Mesenchymal stem cell (in vitro differentiated cells and primary cell): ENCODE measurements around the gene NTMT2.
"Not testable (repeated sequence)": the region's sequence is repeated elsewhere in the genome, so short reads cannot be mapped to it uniquely, and the experiment has no call there.

Source experiments
- DNase-seq: peaks from one replicate; pipeline ENCODE4 v3.0.0-alpha.2; 2013
- H2AFZ ChIP-seq: one replicate; pipeline ENCODE4 v1.6.1; 2013; ENCODE audit warnings: low read depth, mild to moderate bottlenecking, control low read depth, inconsistent platforms, low read length, moderate library complexity
- H2AK5ac ChIP-seq: 2 replicates; pipeline ENCODE4 v1.6.1; 2013; ENCODE audit warnings: low read length, moderate library complexity, mild to moderate bottlenecking, inconsistent platforms; ENCODE audit not compliant: severe bottlenecking
- H2BK120ac ChIP-seq: one replicate; pipeline ENCODE4 v1.6.1; 2013; ENCODE audit warnings: low read depth, mild to moderate bottlenecking, inconsistent platforms, low read length, moderate library complexity
- H2BK12ac ChIP-seq, 2 experiments: one replicate each; pipeline ENCODE4 v1.6.1; 2013; ENCODE audit warnings: inconsistent platforms in 2 of 2, low read length in 2 of 2, mild to moderate bottlenecking in 2 of 2, moderate library complexity in 2 of 2, control low read depth in 1 of 2
- H2BK15ac ChIP-seq: one replicate; pipeline ENCODE4 v1.6.1; 2013; ENCODE audit warnings: mild to moderate bottlenecking, low read depth, inconsistent platforms; ENCODE audit not compliant: poor library complexity, severe bottlenecking
- H2BK5ac ChIP-seq: 2 replicates; pipeline ENCODE4 v1.6.1; 2013; ENCODE audit warnings: low read depth, mild to moderate bottlenecking, low read length, control low read depth, inconsistent platforms; ENCODE audit not compliant: poor library complexity, severe bottlenecking
- H3K14ac ChIP-seq, 2 experiments: one replicate each; pipeline ENCODE4 v1.6.1; 2013; ENCODE audit warnings: inconsistent platforms in 2 of 2, low read length in 2 of 2, control low read depth in 1 of 2, mild to moderate bottlenecking in 1 of 2, moderate library complexity in 1 of 2
- H3K18ac ChIP-seq, 2 experiments: one replicate each; pipeline ENCODE4 v1.6.1; 2013; ENCODE audit warnings: inconsistent platforms in 2 of 2, low read length in 2 of 2, control low read depth in 1 of 2, low read depth in 1 of 2, mild to moderate bottlenecking in 1 of 2
- H3K23ac ChIP-seq, 2 experiments: one replicate each; pipeline ENCODE4 v1.6.1; 2013; ENCODE audit warnings: inconsistent platforms in 2 of 2, low read length in 2 of 2, mild to moderate bottlenecking in 2 of 2, moderate library complexity in 2 of 2, control low read depth in 1 of 2
- H3K27ac ChIP-seq: 2 replicates; pipeline ENCODE4 v1.5.1; 2013; ENCODE audit warnings: mild to moderate bottlenecking, moderate library complexity, low read length, control low read depth, inconsistent platforms; ENCODE audit not compliant: poor library complexity, severe bottlenecking
- H3K27me3 ChIP-seq, 2 experiments: 2 replicates each; pipeline versions ENCODE4 v1.6.1 to v1.7.0; 2013; ENCODE audit warnings: low read length in 2 of 2, mild to moderate bottlenecking in 2 of 2, moderate library complexity in 2 of 2, control low read depth in 1 of 2, inconsistent platforms in 1 of 2; ENCODE audit not compliant: control insufficient read depth in 1 of 2, insufficient read depth in 1 of 2
- H3K36me3 ChIP-seq, 2 experiments: 2 replicates each; pipeline versions ENCODE4 v1.6.1 to v1.7.0; 2013; ENCODE audit warnings: low read length in 2 of 2, control low read depth in 1 of 2, inconsistent platforms in 1 of 2, low read depth in 1 of 2, mild to moderate bottlenecking in 1 of 2; ENCODE audit not compliant: insufficient read depth in 2 of 2, control insufficient read depth in 1 of 2
- H3K4ac ChIP-seq, 2 experiments: one replicate each; pipeline ENCODE4 v1.6.1; 2013; ENCODE audit warnings: inconsistent platforms in 2 of 2, low read length in 2 of 2, mild to moderate bottlenecking in 2 of 2, moderate library complexity in 2 of 2, control low read depth in 1 of 2, low read depth in 1 of 2
- H3K4me1 ChIP-seq: 2 replicates; pipeline ENCODE4 v1.6.1; 2013; ENCODE audit warnings: low read depth, low read length, control low read depth; ENCODE audit not compliant: control insufficient read depth, insufficient read depth
- H3K4me2 ChIP-seq: 2 replicates; pipeline ENCODE4 v1.6.1; 2013; ENCODE audit warnings: low read length, mild to moderate bottlenecking, inconsistent platforms; ENCODE audit not compliant: poor library complexity, severe bottlenecking
- H3K4me3 ChIP-seq, 2 experiments: 2 replicates each; pipeline versions ENCODE4 v1.5.1 to v1.7.0; 2013; ENCODE audit warnings: low read length in 2 of 2, mild to moderate bottlenecking in 2 of 2, control low read depth in 1 of 2, low read depth in 1 of 2; ENCODE audit not compliant: insufficient read depth in 1 of 2
- H3K79me1 ChIP-seq: replicated peaks from 2 replicates; pipeline ENCODE4 v1.6.1; 2013; ENCODE audit warnings: mild to moderate bottlenecking, control low read depth, low read length, inconsistent platforms; ENCODE audit not compliant: poor library complexity, severe bottlenecking
- H3K9ac ChIP-seq: 2 replicates; pipeline ENCODE4 v1.7.0; 2013; ENCODE audit warnings: mild to moderate bottlenecking, low read length, moderate library complexity
- H3K9me3 ChIP-seq: 2 replicates; pipeline ENCODE4 v1.7.0; 2013; ENCODE audit warnings: mild to moderate bottlenecking, low read length; ENCODE audit not compliant: control insufficient read depth
- H4K8ac ChIP-seq: one replicate; pipeline ENCODE4 v1.6.1; 2013; ENCODE audit warnings: inconsistent platforms, mild to moderate bottlenecking, low read length, moderate library complexity
- H4K91ac ChIP-seq: one replicate; pipeline ENCODE4 v1.6.1; 2013; ENCODE audit warnings: mild to moderate bottlenecking, low read length, inconsistent platforms
- WGBS: methylation state at CpG from one replicate; pipeline ENCODE4 v1.1.7; 2013; ENCODE audit warnings: mixed read lengths; 5-methylcytosine and 5-hydroxymethylcytosine counted together

The NTMT2 gene

DNA sequence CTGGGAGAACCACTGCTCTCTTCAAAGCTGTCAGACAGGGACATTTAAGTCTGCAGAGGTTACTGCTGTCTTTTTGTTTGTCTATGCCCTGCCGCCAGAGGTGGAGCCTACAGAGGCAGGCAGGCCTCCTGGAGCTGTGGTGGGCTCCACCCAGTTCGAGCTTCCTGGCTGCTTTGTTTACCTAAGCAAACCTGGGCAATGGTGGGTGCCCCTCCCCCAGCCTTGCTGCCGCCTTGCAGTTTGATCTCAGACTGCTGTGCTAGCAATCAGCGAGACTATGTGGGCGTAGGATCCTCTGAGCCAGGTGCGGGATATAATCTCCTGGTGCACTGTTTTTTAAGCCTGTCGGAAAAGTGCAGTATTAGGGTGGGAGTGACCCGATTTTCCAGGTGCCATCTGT is 32.6 kb upstream of the NTMT2 start:
- H3K9ac ChIP-seq, H2BK12ac ChIP-seq, H3K27ac ChIP-seq, H3K9me3 ChIP-seq, H3K79me1 ChIP-seq, H4K8ac ChIP-seq, H3K36me3 ChIP-seq, H3K27me3 ChIP-seq, H2BK5ac ChIP-seq, H2AFZ ChIP-seq, H3K4me1 ChIP-seq, H2BK15ac ChIP-seq, H2BK120ac ChIP-seq, DNase-seq, H3K4ac ChIP-seq, H3K4me2 ChIP-seq, H4K91ac ChIP-seq, H2AK5ac ChIP-seq, H3K14ac ChIP-seq, H3K23ac ChIP-seq, H3K18ac ChIP-seq, H3K4me3 ChIP-seq: not testable (repeated sequence)
- WGBS: 91% methylated on average over 8 of the region's 8 CpGs

- H2BK5ac ChIP-seq: no peak overlapping the region
- 33% methylated on average over 1 of the region's 2 CpGs for WGBS
- no peak overlapping the region for H2BK120ac ChIP-seq
These were observed 30.9 kb upstream of the NTMT2 start for GRCh38 chr1:170114906-170115305.

DNA sequence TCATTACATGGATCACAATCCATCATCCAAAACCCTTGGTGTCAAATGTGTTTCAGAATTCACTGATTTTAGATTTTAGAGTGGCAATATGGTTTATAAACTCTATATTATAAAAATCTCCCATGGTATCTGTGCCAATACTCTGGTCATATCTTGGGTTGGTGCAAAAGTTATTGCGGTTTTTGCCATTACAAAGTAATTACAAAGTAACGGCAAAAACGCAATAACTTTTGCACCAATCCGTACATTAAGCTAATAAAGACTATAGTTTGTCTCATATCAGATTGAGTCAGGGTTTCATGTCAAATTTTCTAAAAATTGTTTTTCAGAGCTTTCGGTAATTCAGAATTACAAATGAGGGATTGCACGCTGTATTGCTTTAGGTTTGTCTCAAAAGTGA is 23.4 kb upstream of the NTMT2 start:
- WGBS: over 99% methylated on average over 6 of the region's 6 CpGs
- no peak overlapping the region for H2BK120ac ChIP-seq
- no peaks in the 10 kb centered on the region for H3K36me3 ChIP-seq

More at GRCh38 chr1:170114906-170115305, 30.9 kb upstream of the NTMT2 start:
- no peak overlapping the region for H3K14ac ChIP-seq
- H3K18ac ChIP-seq: no peak overlapping the region
- H3K79me1 ChIP-seq: no peaks in the 10 kb centered on the region
- H2BK12ac ChIP-seq: no peak overlapping the region
- no peak overlapping the region for H2AK5ac ChIP-seq
- no peak overlapping the region for H4K8ac ChIP-seq
- no peaks in the 10 kb centered on the region for H3K27me3 ChIP-seq
- no peak overlapping the region for H3K9ac ChIP-seq
- H3K36me3 ChIP-seq: no peaks in the 10 kb centered on the region
- no peaks in the 10 kb centered on the region for H3K9me3 ChIP-seq
- H2AFZ ChIP-seq: no peak overlapping the region
- no peak overlapping the region for H2BK15ac ChIP-seq
- no peak overlapping the region for H4K91ac ChIP-seq
- no peak overlapping the region for H3K4ac ChIP-seq
- H3K4me3 ChIP-seq: no peak overlapping the region
- peak; percentile 38 for DNase-seq
- H3K23ac ChIP-seq: no peak overlapping the region
- no peaks in the 10 kb centered on the region for H3K4me1 ChIP-seq
- no peak overlapping the region for H3K4me2 ChIP-seq
- H3K27ac ChIP-seq: no peak overlapping the region

DNA sequence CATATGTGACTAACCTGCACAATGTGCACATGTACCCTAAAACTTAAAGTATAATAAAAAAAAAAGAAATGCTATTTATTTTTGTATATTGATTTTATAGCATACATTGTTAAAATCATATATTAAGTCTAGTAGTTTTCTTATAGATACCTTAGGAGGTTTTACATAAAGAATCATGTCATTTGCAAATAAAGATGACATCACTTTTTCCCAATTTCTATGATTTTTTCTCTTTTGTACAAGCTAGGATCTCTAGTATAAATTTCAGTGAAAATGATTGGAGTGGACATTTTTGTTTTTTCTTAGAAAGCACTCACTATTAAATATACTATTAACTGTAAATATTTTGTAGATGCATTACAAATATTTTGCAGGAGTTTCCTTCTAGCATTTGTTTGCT is 20.5 kb upstream of the NTMT2 start:
- Histone ChIP-seq H3K14ac (no peak overlapping the region), H3K9me3 (peaks cover 13% of the 10 kb centered on the region), H3K23ac (no peak overlapping the region), H2AK5ac (no peak overlapping the region), H2AFZ (no peak overlapping the region), H3K27ac (no peak overlapping the region), H2BK12ac (no peak overlapping the region), H3K79me1 (no peaks in the 10 kb centered on the region), H2BK120ac (no peak overlapping the region), H4K91ac (no peak overlapping the region), H3K4me1 (no peaks in the 10 kb centered on the region), H3K18ac (no peak overlapping the region), H2BK5ac (no peak overlapping the region), H3K9ac (no peak overlapping the region), H4K8ac (no peak overlapping the region), H3K36me3 (no peaks in the 10 kb centered on the region), H3K4me2 (no peak overlapping the region), H3K4me3 (no peak overlapping the region), H2BK15ac (no peak overlapping the region), H3K27me3 (no peaks in the 10 kb centered on the region), H3K4ac (no peak overlapping the region)
- no peak for DNase-seq

More for the DNA sequence above, 23.4 kb upstream of the NTMT2 start:
- Histone ChIP-seq H2AK5ac (no peak overlapping the region), H3K4me2 (no peak overlapping the region), H2BK5ac (no peak overlapping the region), H2BK12ac (no peak overlapping the region), H4K91ac (no peak overlapping the region), H3K4ac (no peak overlapping the region), H4K8ac (no peak overlapping the region), H3K14ac (no peak overlapping the region), H3K4me3 (no peak overlapping the region), H2AFZ (no peak overlapping the region), H3K18ac (no peak overlapping the region), H3K23ac (no peak overlapping the region), H3K4me1 (no peaks in the 10 kb centered on the region), H3K27me3 (no peaks in the 10 kb centered on the region), H3K79me1 (no peaks in the 10 kb centered on the region), H3K9me3 (peaks cover 13% of the 10 kb centered on the region), H3K27ac (no peak overlapping the region), H2BK15ac (no peak overlapping the region), H3K9ac (no peak overlapping the region)
- DNase-seq: no peak
